PC-9 (cell line): ENCODE data around the gene ELMOD1. TPM values are rescaled to one million over a fixed set of nuclear protein-coding genes. Genes with fewer than 3 reads are reported as not detected.

ENCODE experiments used
- BruUV-seq: library from RNA; stranded (reverse); fragments of 400-500 nt; replicated peaks from 2 replicates; lab custom pipeline; 2021; lab: Mats Ljungman, UMichigan
- CTCF ChIA-PET: fragments of 300-600 bp; sonication (Branson Sonifier 250); formaldehyde crosslinking; loops from one replicate; lab custom pipeline; 2022; ENCODE audit warnings: antibody characterized with exemption; lab: Charles Lee
- POLR2A ChIA-PET: fragments of 300-600 bp; sonication (Branson Sonifier 250); formaldehyde crosslinking; loops from one replicate; lab custom pipeline; 2022; ENCODE audit warnings: antibody characterized with exemption; ENCODE audit not compliant: unreplicated experiment; lab: Charles Lee
- DNase-seq, 2 experiments: peaks; one replicate each; pipeline versions ENCODE4 v3.0.0 to v3.0.0-alpha.2; 2015 to 2022; ENCODE audit warnings: mixed read lengths in 1 of 2
- H2AFZ ChIP-seq: fragments of 200-600 bp; sonication (generic); 2 replicates; pipeline ENCODE4 v1.8.1; 2017; ENCODE audit warnings: antibody characterized with exemption
- H3F3A ChIP-seq: fragments of 200-600 bp; sonication (generic); 2 replicates; pipeline ENCODE4 v1.8.1; 2017; ENCODE audit warnings: antibody characterized with exemption, mild to moderate bottlenecking, low read depth; ENCODE audit not compliant: insufficient read depth
- H3K27ac ChIP-seq: fragments of 200-600 bp; sonication (generic); 2 replicates; pipeline ENCODE4 v1.6.1; 2016; ENCODE audit warnings: mixed run types
- H3K27me3 ChIP-seq: fragments of 200-600 bp; sonication (generic); 2 replicates; pipeline ENCODE4 v1.6.1; 2016; ENCODE audit warnings: low read depth, mixed run types; ENCODE audit not compliant: insufficient read depth
- H3K36me3 ChIP-seq: fragments of 200-600 bp; sonication (generic); 2 replicates; pipeline ENCODE4 v1.6.1; 2016; ENCODE audit warnings: low read depth, mixed run types
- H3K4me1 ChIP-seq: fragments of 200-600 bp; sonication (generic); replicated peaks from 2 replicates; pipeline ENCODE4 v1.6.1; 2016; ENCODE audit warnings: mixed run types; ENCODE audit not compliant: insufficient read depth
- H3K4me2 ChIP-seq: fragments of 200-600 bp; sonication (generic); 2 replicates; pipeline ENCODE4 v1.6.1; 2017; ENCODE audit warnings: mixed run types
- H3K4me3 ChIP-seq: fragments of 200-600 bp; sonication (generic); 2 replicates; pipeline ENCODE4 v1.6.1; 2016; ENCODE audit warnings: mixed run types
- H3K79me2 ChIP-seq: fragments of 200-600 bp; sonication (generic); 2 replicates; pipeline ENCODE4 v1.6.1; 2017; ENCODE audit warnings: low read depth, mixed run types
- H3K9me2 ChIP-seq: fragments of 200-600 bp; sonication (generic); 2 replicates; pipeline ENCODE4 v1.8.1; 2017; ENCODE audit warnings: mild to moderate bottlenecking; ENCODE audit not compliant: insufficient read depth
- H3K9me3 ChIP-seq: fragments of 200-600 bp; sonication (generic); 2 replicates; pipeline ENCODE4 v1.8.1; 2016; ENCODE audit warnings: low read depth; ENCODE audit not compliant: insufficient read depth
- H4K20me1 ChIP-seq: fragments of 200-600 bp; sonication (generic); 2 replicates; pipeline ENCODE4 v1.8.1; 2017; ENCODE audit not compliant: insufficient read depth
- CTCF ChIP-seq: fragments of 200-600 bp; sonication (generic); conservative IDR thresholded peaks from 2 replicates; pipeline ENCODE4 v1.6.1; 2017; ENCODE audit warnings: mixed run types, antibody characterized with exemption, mild to moderate bottlenecking, moderate library complexity
- EZH2 ChIP-seq: fragments of 200-600 bp; sonication (generic); IDR thresholded peaks from 2 replicates; pipeline ENCODE4 v1.8.0; 2017; ENCODE audit warnings: antibody characterized with exemption, low read depth
- intact Hi-C: fragments of 100-400 bp; cut with micrococcal nuclease; formaldehyde crosslinking; loops from one replicate; pipeline ENCODE4 v1.10.0; 2022; ENCODE audit not compliant: unreplicated experiment
- total RNA-seq: library from RNA; stranded (reverse); gene quantifications from 2 replicates; pipeline ENCODE4 v1.2.3, GENCODE V29; 2021

The ELMOD1 gene
- total RNA-seq, 1 experiment from 2014 or later, result not detected

GRCh38 chr11:107679255-107680024 lies 88.5 kb downstream of the ELMOD1 start:
- no TSS peak for BruUV-seq
- no peaks in the 10 kb centered on the region for H3F3A ChIP-seq
- no peak overlapping the region for H3K27ac ChIP-seq
- no peaks in the 10 kb centered on the region for H3K79me2 ChIP-seq
- H3K9me2 ChIP-seq, result no peaks in the 10 kb centered on the region
- peaks cover 4% of the 10 kb centered on the region; the same call in 1 of the 2 replicates for H3K9me3 ChIP-seq
- ChIA-PET POLR2A (no interaction called here), CTCF (no interaction called here)
- no peak overlapping the region for H2AFZ ChIP-seq
- H3K27me3 ChIP-seq, result no peaks in the 10 kb centered on the region
- TF ChIP-seq CTCF, result no peak
- TF ChIP-seq EZH2, result no peak
- no peak overlapping the region for H3K4me3 ChIP-seq
- no peak for DNase-seq
- H3K4me2 ChIP-seq, result no peak overlapping the region
- H3K36me3 ChIP-seq, result no peaks in the 10 kb centered on the region
- H4K20me1 ChIP-seq, result no peaks in the 10 kb centered on the region
- intact Hi-C loops, result no loop called here
- no peaks in the 10 kb centered on the region for H3K4me1 ChIP-seq

GRCh38 chr11:107682171-107682570 lies 91.2 kb downstream of the ELMOD1 start:
- no TSS peak for BruUV-seq
- Histone ChIP-seq H3K27me3 (no peaks in the 10 kb centered on the region), H3K79me2 (no peaks in the 10 kb centered on the region), H3K4me2 (no peak overlapping the region), H3K4me1 (no peaks in the 10 kb centered on the region), H3K9me2 (no peaks in the 10 kb centered on the region), H3K4me3 (no peak overlapping the region), H2AFZ (no peak overlapping the region), H3K9me3 (peaks cover 4% of the 10 kb centered on the region; the same call in 1 of the 2 replicates), H3K27ac (no peak overlapping the region), H3F3A (no peaks in the 10 kb centered on the region), H3K36me3 (no peaks in the 10 kb centered on the region), H4K20me1 (no peaks in the 10 kb centered on the region)
- no peak for DNase-seq
- ChIA-PET CTCF (no interaction called here), POLR2A (no interaction called here)
- TF ChIP-seq EZH2 (no peak), CTCF (no peak)
- intact Hi-C loops, result no loop called here

DNA sequence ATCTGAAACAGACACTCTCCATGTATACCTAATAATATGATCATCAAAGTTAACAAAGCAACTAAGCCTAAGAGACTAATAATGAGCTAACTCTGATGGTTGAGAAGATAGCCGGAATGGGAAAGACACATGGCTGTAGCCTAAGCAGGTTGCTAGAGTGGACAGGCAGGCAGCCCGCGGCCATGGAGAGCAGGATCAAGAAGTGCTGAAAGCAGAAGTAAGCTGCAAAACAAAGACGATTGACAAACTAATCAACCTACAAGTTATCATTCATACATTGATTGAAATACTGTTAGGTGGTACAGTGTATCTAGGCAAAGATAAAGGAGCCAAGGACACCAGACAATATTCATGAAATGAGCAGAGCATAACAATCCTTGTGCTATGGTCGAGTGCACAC lies 91.6 kb downstream of the ELMOD1 start:
- H4K20me1 ChIP-seq, result no peaks in the 10 kb centered on the region
- H3K36me3 ChIP-seq, result no peaks in the 10 kb centered on the region
- intact Hi-C loops, result no loop called here
- POLR2A ChIA-PET, result no interaction called here
- CTCF ChIA-PET, result no interaction called here
- H3K79me2 ChIP-seq, result no peaks in the 10 kb centered on the region
- TF ChIP-seq EZH2, result no peak
- TF ChIP-seq CTCF, result no peak
- H3F3A ChIP-seq, result no peaks in the 10 kb centered on the region
- H2AFZ ChIP-seq, result no peak overlapping the region
- no peak for DNase-seq
- no peaks in the 10 kb centered on the region for H3K27me3 ChIP-seq
- no peak overlapping the region for H3K4me2 ChIP-seq
- peaks cover 4% of the 10 kb centered on the region; the same call in 1 of the 2 replicates for H3K9me3 ChIP-seq
- H3K4me1 ChIP-seq, result no peaks in the 10 kb centered on the region
- H3K9me2 ChIP-seq, result no peaks in the 10 kb centered on the region
- H3K4me3 ChIP-seq, result no peak overlapping the region
- H3K27ac ChIP-seq, result no peak overlapping the region
- BruUV-seq, result no TSS peak
